Measurements from ENCODE around the gene HK1. TPM values are rescaled to one million over a fixed set of nuclear protein-coding genes. Genes with fewer than 3 reads are reported as not detected.

HK1 gene
- total RNA-seq, 4 donors from 2014 or later: 17.9 to 77.6 (median 43.6) TPM

- intact Hi-C loops (cut with DNase I; ENCODE audit: low total_unique reads): no loop called here
- H3K9me3 ChIP-seq: no peaks in the 10 kb centered on the region
- peaks cover 0 to 4% of the 10 kb centered on the region in 2 donors for H3K4me1 ChIP-seq
- TF ChIP-seq POLR2A (IDR thresholded peaks at IDR 0.05): no peak
- TF ChIP-seq CTCF (IDR thresholded peaks at IDR 0.05): no peak
- H3K27me3 ChIP-seq: no peaks in the 10 kb centered on the region
- H3K4me3 ChIP-seq: no peak overlapping the region
- DNase-seq: no peak
- no peak overlapping the region for H3K27ac ChIP-seq
- no peaks in the 10 kb centered on the region for H3K36me3 ChIP-seq
Observed at GRCh38 chr10:69234447-69234846, 43.8 kb upstream of the HK1 start.

- H3K9me3 ChIP-seq: no peaks in the 10 kb centered on the region
- H3K27me3 ChIP-seq: no peaks in the 10 kb centered on the region
- H3K36me3 ChIP-seq: no peaks in the 10 kb centered on the region
- intact Hi-C loops (cut with DNase I; ENCODE audit: low total_unique reads): loop anchor here (5.0 kb wide), 1 partner anchor 155 kb away; no protein-coding TSS in a partner anchor
- H3K4me1 ChIP-seq: peaks cover 0 to 3% of the 10 kb centered on the region in 2 donors
- H3K27ac ChIP-seq: no peak overlapping the region
- H3K4me3 ChIP-seq: no peak overlapping the region
- TF ChIP-seq CTCF (IDR thresholded peaks at IDR 0.05) (peak; percentile 85 to 98 (median 94)), POLR2A (IDR thresholded peaks at IDR 0.05) (no peak)
- DNase-seq: peak; percentile 88 to 91
Observed at GRCh38 chr10:69237528-69238159, 40.7 kb upstream of the HK1 start.

GRCh38 chr10:69239136-69239535, 39.2 kb upstream of the HK1 start:
- TF ChIP-seq CTCF (IDR thresholded peaks at IDR 0.05): no peak
- no peak for TF ChIP-seq POLR2A (IDR thresholded peaks at IDR 0.05)
- H3K9me3 ChIP-seq: no peaks in the 10 kb centered on the region
- no peaks in the 10 kb centered on the region for H3K27me3 ChIP-seq
- H3K4me1 ChIP-seq: no peaks in the 10 kb centered on the region
- DNase-seq: no peak
- H3K36me3 ChIP-seq: no peaks in the 10 kb centered on the region
- no peak overlapping the region for H3K4me3 ChIP-seq
- no peak overlapping the region for H3K27ac ChIP-seq
- intact Hi-C loops (cut with DNase I; ENCODE audit: low total_unique reads): loop anchor here (5.0 kb wide), 1 partner anchor 153 kb away; no protein-coding TSS in a partner anchor

- Histone ChIP-seq H3K36me3 (no peaks in the 10 kb centered on the region), H3K9me3 (no peaks in the 10 kb centered on the region), H3K4me1 (no peaks in the 10 kb centered on the region), H3K27me3 (no peaks in the 10 kb centered on the region), H3K4me3 (no peak overlapping the region), H3K27ac (no peak overlapping the region)
- TF ChIP-seq CTCF (IDR thresholded peaks at IDR 0.05) (no peak), POLR2A (IDR thresholded peaks at IDR 0.05) (no peak)
- intact Hi-C loops (cut with DNase I; ENCODE audit: low total_unique reads): loop anchor here (5.0 kb wide), 1 partner anchor 152 kb away; no protein-coding TSS in a partner anchor
- DNase-seq: no peak
Observed at GRCh38 chr10:69239816-69240434, 38.4 kb upstream of the HK1 start.

- no peak for DNase-seq
- Histone ChIP-seq H3K36me3 (no peaks in the 10 kb centered on the region), H3K4me1 (no peaks in the 10 kb centered on the region), H3K27me3 (no peaks in the 10 kb centered on the region), H3K4me3 (no peak overlapping the region), H3K27ac (no peak overlapping the region), H3K9me3 (no peaks in the 10 kb centered on the region)
- TF ChIP-seq CTCF (IDR thresholded peaks at IDR 0.05): no peak
- no peak for TF ChIP-seq POLR2A (IDR thresholded peaks at IDR 0.05)
- intact Hi-C loops (cut with DNase I; ENCODE audit: low total_unique reads): no loop called here
Observed at GRCh38 chr10:69240455-69240854, 37.8 kb upstream of the HK1 start.

Measured in uterus (tissue), 4 donors.